HL-60 (cell line): Measurements from ENCODE around the gene WDR64.

Source experiments
- CTCF ChIP-seq: IDR thresholded peaks from one replicate; pipeline ENCODE4 v1.5.1; 2011; ENCODE audit warnings: low read length, control low read depth, inconsistent platforms; ENCODE audit not compliant: insufficient read depth
- POLR2AphosphoS5 ChIP-seq: IDR thresholded peaks from 2 replicates; pipeline ENCODE4 v1.6.1; 2012; ENCODE audit warnings: low read depth
- REST ChIP-seq: IDR thresholded peaks from 2 replicates; pipeline ENCODE4 v1.6.1; 2012; ENCODE audit warnings: low read depth; ENCODE audit not compliant: insufficient replicate concordance

- no peak for TF ChIP-seq POLR2AphosphoS5
- TF ChIP-seq CTCF: no peak
- no peak for TF ChIP-seq REST
Observed at GRCh38 chr1:241844593-241844992, 192.5 kb downstream of the WDR64 start.
